ENCODE measurements around the gene FNBP1L.

The FNBP1L gene

DNA sequence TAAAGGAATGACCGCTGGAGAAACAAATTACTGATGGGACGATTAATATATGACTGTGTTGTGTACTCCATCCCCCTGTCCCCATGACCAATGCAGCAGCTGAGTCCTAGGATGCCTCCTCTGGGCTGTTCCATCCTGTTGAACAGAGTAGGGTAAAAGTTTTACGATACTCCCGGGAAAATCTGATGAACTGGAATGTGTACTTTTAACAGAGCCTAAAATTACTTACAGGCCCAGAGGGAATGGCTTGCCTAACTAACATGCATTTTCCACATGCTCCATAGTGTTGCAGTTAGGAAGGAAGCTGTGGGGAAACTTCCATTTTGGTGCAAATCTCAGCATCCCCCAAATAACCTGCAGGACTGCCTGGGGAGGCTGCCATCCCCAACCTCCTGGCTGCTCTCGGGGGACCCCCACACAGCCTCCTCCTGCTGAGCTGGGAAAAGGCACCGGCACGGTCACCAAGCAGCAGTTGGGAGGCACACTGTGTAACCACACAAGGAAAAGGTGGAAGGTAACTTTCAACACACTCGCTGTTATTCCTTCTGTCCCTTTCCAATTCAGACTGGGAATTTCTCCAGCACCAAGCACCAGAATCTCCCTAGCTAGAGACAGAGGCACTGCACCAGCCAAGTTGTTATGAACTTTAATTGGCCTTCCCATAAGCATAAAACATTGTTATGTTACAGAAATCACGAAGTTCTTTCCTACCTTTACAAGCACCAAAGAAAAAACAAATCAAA lies 136.5 kb downstream of the FNBP1L start:
- H3K9ac ChIP-seq = no peak overlapping the region
- no peaks in the 10 kb centered on the region for H3K9me3 ChIP-seq (ENCODE audit: control insufficient read depth, low read length)
- TF ChIP-seq, protein P1, sequence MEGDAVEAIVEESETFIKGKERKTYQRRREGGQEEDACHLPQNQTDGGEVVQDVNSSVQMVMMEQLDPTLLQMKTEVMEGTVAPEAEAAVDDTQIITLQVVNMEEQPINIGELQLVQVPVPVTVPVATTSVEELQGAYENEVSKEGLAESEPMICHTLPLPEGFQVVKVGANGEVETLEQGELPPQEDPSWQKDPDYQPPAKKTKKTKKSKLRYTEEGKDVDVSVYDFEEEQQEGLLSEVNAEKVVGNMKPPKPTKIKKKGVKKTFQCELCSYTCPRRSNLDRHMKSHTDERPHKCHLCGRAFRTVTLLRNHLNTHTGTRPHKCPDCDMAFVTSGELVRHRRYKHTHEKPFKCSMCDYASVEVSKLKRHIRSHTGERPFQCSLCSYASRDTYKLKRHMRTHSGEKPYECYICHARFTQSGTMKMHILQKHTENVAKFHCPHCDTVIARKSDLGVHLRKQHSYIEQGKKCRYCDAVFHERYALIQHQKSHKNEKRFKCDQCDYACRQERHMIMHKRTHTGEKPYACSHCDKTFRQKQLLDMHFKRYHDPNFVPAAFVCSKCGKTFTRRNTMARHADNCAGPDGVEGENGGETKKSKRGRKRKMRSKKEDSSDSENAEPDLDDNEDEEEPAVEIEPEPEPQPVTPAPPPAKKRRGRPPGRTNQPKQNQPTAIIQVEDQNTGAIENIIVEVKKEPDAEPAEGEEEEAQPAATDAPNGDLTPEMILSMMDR (IDR thresholded peaks at IDR 0.05) = no peak
- peak overlapping the region; percentile 20 for H3K4me2 ChIP-seq (ENCODE audit: low read length)
- H2AFZ ChIP-seq = peak overlapping the region; percentile 70
- no peaks in the 10 kb centered on the region for H3K36me3 ChIP-seq (ENCODE audit: control insufficient read depth, insufficient read depth, low read length)
- H3K4me3 ChIP-seq (ENCODE audit: low read depth, low read length) = peak overlapping the region; percentile 7
- peak overlapping the region; percentile 69 for H3K27ac ChIP-seq
- H3K27me3 ChIP-seq (ENCODE audit: control insufficient read depth, insufficient read depth, low read length) = no peaks in the 10 kb centered on the region
- peaks cover 4% of the 10 kb centered on the region for H3K4me1 ChIP-seq
- no peaks in the 10 kb centered on the region for H3K79me2 ChIP-seq

DNA sequence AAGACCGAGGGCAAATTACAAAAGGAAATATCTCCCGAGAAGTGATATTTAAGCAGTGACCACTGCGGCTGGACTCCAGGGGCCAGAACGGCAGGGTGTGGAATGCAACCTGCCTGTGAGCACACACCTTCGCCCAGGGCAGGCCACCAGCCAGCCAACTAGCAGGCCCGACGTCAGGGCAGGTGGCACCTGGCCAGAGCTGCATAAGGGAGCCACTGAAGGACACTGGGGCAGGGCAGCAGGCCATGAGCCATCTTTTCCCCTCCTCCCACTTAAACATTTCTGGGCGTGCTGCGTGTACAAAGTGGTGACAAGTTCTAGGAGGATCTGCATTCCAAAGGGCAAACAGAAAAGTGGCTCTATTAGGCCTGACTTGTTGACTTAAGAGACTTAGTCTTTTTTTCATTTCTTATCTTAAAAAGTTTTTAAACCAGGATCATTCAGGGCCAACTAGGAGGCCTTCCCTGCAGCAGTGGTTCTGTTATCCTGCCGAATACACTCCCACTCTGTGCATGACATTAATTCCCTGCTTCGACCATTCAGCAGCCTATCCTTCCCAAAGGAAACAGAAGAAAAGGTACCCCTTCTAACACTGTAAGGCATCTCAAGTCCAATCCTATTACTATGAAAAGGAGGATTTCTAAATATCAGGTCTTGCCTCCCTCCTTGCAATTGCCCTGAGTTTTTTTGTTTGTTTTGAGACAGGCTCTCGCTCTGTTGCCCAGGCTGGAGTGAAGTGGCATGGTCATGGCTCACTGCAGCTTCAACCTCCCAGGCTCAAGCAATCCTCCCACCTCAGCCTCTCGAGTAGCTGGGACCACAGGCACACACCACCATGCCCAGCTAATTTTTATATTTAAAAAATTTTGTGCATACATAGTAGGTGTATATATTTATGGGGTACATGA lies 137.4 kb downstream of the FNBP1L start:
- Histone ChIP-seq H3K9ac (no peak overlapping the region), H3K4me2 (ENCODE audit: low read length) (peak overlapping the region; percentile 28), H3K4me1 (peaks cover 4% of the 10 kb centered on the region), H2AFZ (peak overlapping the region; percentile 70), H3K27me3 (ENCODE audit: control insufficient read depth, insufficient read depth, low read length) (no peaks in the 10 kb centered on the region), H3K36me3 (ENCODE audit: control insufficient read depth, insufficient read depth, low read length) (no peaks in the 10 kb centered on the region), H3K4me3 (ENCODE audit: low read depth, low read length) (peak overlapping the region; percentile 29), H3K79me2 (no peaks in the 10 kb centered on the region), H3K9me3 (ENCODE audit: control insufficient read depth, low read length) (no peaks in the 10 kb centered on the region), H3K27ac (peak overlapping the region; percentile 69)
- TF ChIP-seq, protein P1 (IDR thresholded peaks at IDR 0.05) = no peak

DNA sequence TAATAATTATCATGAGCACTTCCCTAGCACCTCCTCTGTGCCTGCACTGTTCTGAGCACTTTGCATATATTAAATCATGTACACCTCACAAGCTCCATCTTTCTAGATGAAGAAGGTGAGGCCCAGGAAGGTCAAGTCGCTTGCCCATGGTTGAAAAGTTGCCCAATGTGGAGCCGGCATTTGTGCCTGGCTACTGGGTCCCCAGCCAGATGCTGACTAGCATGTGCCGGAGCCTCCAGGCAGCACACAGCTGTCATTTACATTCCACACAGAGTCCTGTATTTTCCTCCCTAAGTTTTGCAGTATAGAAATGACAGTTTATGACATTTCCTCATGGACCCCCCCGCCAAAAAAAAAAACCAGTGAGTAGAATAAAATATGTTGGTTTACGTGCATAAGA lies 139.4 kb downstream of the FNBP1L start:
- Histone ChIP-seq H3K27me3 (ENCODE audit: control insufficient read depth, insufficient read depth, low read length) (no peaks in the 10 kb centered on the region), H3K4me1 (peaks cover 4% of the 10 kb centered on the region), H3K36me3 (ENCODE audit: control insufficient read depth, insufficient read depth, low read length) (no peaks in the 10 kb centered on the region), H3K9me3 (ENCODE audit: control insufficient read depth, low read length) (no peaks in the 10 kb centered on the region), H3K4me3 (ENCODE audit: low read depth, low read length) (no peak overlapping the region), H2AFZ (no peak overlapping the region), H3K79me2 (no peaks in the 10 kb centered on the region), H3K27ac (no peak overlapping the region), H3K9ac (no peak overlapping the region), H3K4me2 (ENCODE audit: low read length) (no peak overlapping the region)
- TF ChIP-seq, protein P1 (IDR thresholded peaks at IDR 0.05) = no peak

DNA sequence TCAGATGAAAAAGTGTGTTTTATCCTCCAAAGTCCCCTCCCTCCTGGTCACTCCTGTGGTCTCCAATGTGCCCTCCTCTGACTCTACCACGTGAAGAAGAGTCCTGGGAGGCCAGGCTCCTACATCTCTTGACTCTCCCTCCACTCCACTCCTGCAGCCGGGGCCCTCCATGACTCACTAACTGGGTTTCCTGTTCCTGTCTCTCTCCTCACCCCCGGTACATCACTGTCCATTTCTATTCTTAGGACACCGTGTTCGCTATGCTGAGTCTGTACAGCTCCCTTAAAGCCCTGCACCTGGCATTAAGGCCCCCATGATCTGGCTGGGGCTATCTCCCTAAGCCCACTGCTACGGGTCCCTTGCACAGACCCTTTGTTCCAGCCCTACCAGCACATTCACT lies 140.3 kb downstream of the FNBP1L start:
- H3K27me3 ChIP-seq (ENCODE audit: control insufficient read depth, insufficient read depth, low read length) = no peaks in the 10 kb centered on the region
- H3K4me1 ChIP-seq = peaks cover 4% of the 10 kb centered on the region
- no peak overlapping the region for H2AFZ ChIP-seq
- H3K4me3 ChIP-seq (ENCODE audit: low read depth, low read length) = no peak overlapping the region
- H3K9ac ChIP-seq = no peak overlapping the region
- no peak overlapping the region for H3K4me2 ChIP-seq (ENCODE audit: low read length)
- TF ChIP-seq, protein P1 (IDR thresholded peaks at IDR 0.05) = no peak
- H3K36me3 ChIP-seq (ENCODE audit: control insufficient read depth, insufficient read depth, low read length) = no peaks in the 10 kb centered on the region
- no peaks in the 10 kb centered on the region for H3K79me2 ChIP-seq
- no peak overlapping the region for H3K27ac ChIP-seq
- H3K9me3 ChIP-seq (ENCODE audit: control insufficient read depth, low read length) = no peaks in the 10 kb centered on the region

All from parathyroid adenoma (tissue), 2 donors.